GM12891 (cell line): Measurements from ENCODE around the gene MAP1S.
"Not testable (repeated sequence)": the region's sequence is repeated elsewhere in the genome, so short reads cannot be mapped to it uniquely, and the experiment has no call there.

Experiments
- DNase-seq: peaks from one replicate; pipeline ENCODE4 v3.0.0; 2011; ENCODE audit warnings: low spot score; ENCODE audit not compliant: insufficient read length
- FAIRE-seq: peaks from 2 replicates; lab custom pipeline; 2011; peaks lifted over from hg19 to GRCh38; lab: Jason Lieb, UNC
- PAX5 ChIP-seq: IDR thresholded peaks from 2 replicates; pipeline ENCODE4 v1.6.1; 2011; ENCODE audit warnings: low read length, moderate library complexity, mild to moderate bottlenecking; ENCODE audit not compliant: insufficient read depth, severe bottlenecking
- POLR2A ChIP-seq: IDR thresholded peaks from 2 replicates; pipeline ENCODE4 v1.6.1; 2011; ENCODE audit warnings: low read depth, low read length, control low read depth
- POLR2AphosphoS5 ChIP-seq: IDR thresholded peaks from 2 replicates; pipeline ENCODE4 v1.6.1; 2011; ENCODE audit warnings: low read depth, low read length, control low read depth
- POU2F2 ChIP-seq: IDR thresholded peaks from 2 replicates; pipeline ENCODE4 v1.6.1; 2011; ENCODE audit warnings: low read depth, mild to moderate bottlenecking, control low read depth, low read length, moderate library complexity
- SPI1 ChIP-seq: IDR thresholded peaks from 2 replicates; pipeline ENCODE4 v1.6.1; 2011; ENCODE audit warnings: low read depth, low read length, control low read depth
- TAF1 ChIP-seq: IDR thresholded peaks from 2 replicates; pipeline ENCODE4 v1.6.1; 2011; ENCODE audit warnings: low read depth, low read length, control low read depth

MAP1S gene

GRCh38 chr19:17775991-17776803 is 56.9 kb downstream of the MAP1S start:
- no peak for TF ChIP-seq POLR2A
- TF ChIP-seq POLR2AphosphoS5, result no peak
- peak; percentile 96 for TF ChIP-seq PAX5
- peak; percentile 71 for TF ChIP-seq POU2F2
- FAIRE-seq, result peak; percentile 89
- peak; percentile 77 for DNase-seq

DNA sequence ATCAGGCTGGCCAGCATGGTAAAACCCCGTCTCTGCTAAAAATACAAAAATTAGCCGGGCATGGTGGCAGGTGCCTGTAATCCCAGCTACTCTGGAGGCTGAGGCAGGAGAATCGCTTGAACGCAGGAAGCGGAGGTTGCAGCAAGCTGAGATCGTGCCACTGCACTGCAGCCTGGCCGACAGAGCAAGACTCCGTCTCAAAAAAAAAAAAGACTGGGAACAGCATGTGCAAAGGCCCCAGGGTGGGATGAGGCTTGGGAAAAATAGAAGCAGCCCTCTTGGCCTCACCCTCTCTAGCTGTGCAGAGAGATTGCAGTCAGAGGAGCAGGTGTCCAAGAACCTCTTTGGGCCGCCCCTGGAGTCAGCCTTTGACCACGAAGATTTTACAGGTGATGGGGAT is 58.6 kb downstream of the MAP1S start:
- DNase-seq, FAIRE-seq: not testable (repeated sequence)

DNA sequence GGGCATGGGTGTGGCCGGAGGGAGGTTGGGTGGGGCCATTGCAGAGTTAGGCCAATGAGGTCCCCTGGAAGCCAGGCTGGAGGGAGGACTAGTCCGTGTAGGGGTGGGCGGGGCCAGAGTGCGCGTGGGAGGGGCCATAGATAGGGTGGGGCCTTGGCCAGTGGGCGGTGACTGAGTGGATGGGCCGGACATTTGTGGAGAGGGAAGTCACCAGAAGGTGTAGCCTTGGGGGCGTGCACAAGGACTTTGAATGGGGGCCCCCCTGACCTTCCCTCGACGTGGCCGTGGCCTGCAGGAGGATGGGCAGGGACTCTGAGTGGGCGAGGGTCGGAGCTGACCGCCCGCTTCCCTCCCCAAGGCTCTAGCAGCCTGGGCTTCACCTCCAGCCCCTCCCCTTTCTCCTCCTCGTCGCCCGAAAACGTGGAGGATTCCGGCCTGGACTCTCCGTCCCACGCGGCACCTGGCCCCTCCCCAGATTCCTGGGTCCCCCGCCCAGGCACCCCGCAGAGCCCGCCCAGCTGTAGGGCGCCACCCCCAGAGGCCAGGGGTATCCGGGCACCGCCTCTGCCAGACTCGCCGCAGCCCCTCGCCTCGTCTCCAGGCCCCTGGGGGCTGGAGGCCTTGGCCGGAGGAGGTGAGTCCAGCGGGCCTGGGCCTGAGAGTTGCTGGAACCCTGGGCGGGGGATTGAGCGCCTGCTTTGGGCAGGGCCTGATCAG is 59.1 kb downstream of the MAP1S start:
- TF ChIP-seq POU2F2 (no peak), PAX5 (no peak), SPI1 (no peak), POLR2AphosphoS5 (no peak), TAF1 (no peak), POLR2A (no peak)
- FAIRE-seq, result peak; percentile 59
- DNase-seq, result peak; percentile 65

GRCh38 chr19:17778968-17779929 is 60.0 kb downstream of the MAP1S start:
- DNase-seq (no peak), FAIRE-seq (no peak)
- no peak for TF ChIP-seq SPI1
- no peak for TF ChIP-seq PAX5
- no peak for TF ChIP-seq POU2F2
- no peak for TF ChIP-seq POLR2A
- TF ChIP-seq TAF1, result no peak
- no peak for TF ChIP-seq POLR2AphosphoS5

DNA sequence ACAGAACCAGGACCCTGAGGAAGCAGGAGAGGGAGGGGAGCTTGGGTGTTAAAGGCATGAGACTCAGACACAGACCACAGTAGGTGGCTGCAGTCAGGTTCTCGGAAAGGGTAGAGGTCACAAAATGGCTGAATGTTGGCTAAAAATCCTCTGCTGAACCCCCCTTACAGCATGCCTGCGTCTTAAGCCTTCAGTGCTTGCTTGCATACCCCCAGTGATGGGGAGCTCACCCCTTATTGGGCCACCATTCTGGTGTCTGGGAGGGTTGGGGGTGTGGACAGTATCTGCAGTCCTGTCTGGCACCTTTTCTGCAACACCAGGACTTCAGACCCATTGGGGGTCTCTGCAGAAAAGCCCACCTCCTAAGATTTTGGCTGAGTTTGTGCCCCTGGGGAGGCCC is 61.5 kb downstream of the MAP1S start:
- TF ChIP-seq POU2F2 (no peak), POLR2A (no peak), PAX5 (no peak), POLR2AphosphoS5 (no peak), SPI1 (no peak), TAF1 (no peak)
- FAIRE-seq (no peak), DNase-seq (no peak)

GRCh38 chr19:17783721-17784120 is 64.4 kb downstream of the MAP1S start:
- not testable (repeated sequence) for FAIRE-seq, DNase-seq
